GM21786 (cell line): ENCODE results near the gene CAMKMT.

Source experiments
- ATAC-seq: cut with Tn5 transposase; IDR thresholded peaks from one replicate; pipeline ENCODE4 v1.9.1; 2021; ENCODE audit not compliant: unreplicated experiment

CAMKMT gene

DNA sequence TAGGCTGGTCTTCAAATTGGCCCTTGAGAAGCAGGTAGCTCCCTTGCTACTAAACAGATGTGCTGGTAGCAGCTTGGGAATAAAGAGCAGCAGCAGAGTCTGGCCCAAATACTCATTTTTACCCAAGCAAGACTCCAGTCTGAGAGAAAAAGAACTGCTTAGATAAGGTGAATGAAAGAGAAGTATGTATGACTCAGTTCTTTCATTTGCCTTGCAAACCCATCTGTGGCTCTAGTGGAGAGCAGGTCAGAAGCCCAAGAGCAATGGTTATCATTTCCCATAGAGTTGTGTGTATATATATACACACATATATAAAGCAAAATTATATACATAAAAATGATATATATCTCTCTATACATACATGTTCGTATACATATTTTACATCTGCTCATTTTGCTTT lies 80.3 kb downstream of the CAMKMT start:
- no peak for ATAC-seq

DNA sequence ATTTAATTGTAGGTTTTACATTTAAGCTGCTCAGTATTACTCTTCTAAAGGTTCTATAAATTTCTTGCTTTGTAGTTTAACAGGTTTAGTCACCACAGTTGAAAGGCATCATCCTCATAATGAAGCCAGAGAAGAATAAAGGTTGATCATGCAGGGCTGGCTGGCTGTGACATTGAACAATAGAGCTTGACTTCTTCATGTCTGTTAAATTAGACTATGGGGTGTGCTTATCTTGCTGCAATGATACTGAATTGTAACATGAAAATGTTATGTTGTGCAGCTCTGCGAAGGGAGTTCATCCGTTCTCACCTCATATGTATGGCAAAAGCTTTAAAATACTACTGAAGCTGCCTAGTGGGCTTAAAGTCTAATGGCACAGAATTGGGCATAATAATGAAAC lies 81.8 kb downstream of the CAMKMT start:
- ATAC-seq = no peak

DNA sequence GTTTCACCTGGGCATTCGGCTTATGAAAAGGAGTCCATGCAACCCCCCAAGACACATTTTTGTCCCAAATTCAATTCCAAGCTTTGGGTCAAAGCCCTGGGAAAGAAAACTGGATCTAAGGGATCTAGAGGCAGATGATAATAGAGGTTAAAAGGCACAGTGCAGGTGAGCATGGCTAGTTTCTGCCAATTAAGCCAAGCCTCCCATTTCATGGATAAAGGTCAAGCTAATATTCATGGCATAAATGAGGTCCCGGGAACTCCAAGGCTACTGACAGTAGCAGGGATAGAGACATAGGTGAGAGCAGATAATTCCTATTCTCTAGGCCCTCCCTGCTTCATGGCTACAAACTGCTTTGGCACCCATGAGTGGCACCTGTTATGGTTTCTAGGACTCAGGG lies 83.1 kb downstream of the CAMKMT start:
- no peak for ATAC-seq

DNA sequence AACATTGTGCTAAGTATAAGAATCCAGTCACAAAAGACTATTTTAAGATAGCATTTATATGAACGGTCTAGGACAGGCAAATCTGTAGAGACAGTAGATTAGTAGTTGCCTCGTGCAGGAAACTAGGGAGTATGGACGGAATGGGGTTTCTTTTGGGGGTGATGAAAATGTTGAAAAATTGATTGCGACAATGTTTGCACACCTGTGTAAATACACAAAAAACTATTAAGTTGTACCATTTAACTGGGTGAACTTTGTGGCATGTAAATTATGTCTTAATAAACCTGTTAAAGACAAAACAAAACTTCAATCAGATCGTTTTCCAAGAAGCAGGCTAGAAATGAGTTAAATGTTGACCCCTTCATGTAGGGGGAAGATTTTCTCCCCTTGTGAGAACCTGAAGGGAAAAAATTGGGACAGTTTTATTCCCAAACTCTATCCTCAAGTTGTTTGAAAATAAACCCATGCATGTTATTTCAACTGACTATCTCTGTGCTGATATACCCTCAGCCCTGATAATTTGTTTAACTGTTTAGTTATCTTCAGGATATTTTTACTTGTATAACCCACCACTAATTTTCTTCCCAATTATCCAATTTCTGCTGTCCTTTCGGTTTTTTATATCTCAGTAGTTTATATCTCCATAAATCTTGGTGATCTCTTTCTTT lies 87.2 kb downstream of the CAMKMT start:
- ATAC-seq = no peak

DNA sequence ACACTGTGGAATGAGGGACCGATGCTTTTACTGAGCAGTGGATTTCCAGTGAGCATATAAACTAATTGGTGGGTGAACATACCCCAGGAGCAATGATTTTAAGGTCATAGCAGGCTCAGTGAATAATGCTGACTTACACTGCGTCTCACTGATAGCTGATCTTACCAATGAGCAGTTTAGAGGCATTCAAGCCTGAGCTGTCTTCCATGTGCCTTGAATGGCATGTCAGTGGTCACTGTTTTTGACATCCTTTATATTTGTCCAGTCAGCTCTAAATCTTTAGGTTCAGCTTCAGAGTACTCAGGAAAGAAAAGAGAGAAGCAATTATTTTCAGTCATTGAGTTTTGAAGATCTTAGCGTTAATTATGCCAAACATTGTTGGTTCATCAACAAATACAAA lies 88.3 kb downstream of the CAMKMT start:
- ATAC-seq = no peak

DNA sequence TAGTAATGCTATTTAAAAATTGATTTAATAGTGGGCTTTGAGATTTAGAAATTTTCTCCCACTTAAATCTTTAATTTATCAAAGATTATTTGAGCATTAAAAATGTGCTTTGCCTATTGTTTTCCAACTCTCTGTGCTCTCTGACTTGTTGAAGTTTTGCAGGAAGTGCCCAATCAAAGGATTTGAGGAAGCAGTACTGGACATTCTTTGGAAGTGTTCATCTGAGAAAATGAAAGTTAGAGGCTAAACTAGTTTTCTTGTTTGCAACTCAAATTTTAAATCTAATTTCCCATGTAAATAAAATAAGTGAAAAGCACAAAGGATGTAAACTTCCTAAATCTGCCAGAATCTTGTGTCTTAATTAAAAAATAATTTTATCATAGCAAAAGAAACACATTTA lies 89.1 kb downstream of the CAMKMT start:
- no peak for ATAC-seq

DNA sequence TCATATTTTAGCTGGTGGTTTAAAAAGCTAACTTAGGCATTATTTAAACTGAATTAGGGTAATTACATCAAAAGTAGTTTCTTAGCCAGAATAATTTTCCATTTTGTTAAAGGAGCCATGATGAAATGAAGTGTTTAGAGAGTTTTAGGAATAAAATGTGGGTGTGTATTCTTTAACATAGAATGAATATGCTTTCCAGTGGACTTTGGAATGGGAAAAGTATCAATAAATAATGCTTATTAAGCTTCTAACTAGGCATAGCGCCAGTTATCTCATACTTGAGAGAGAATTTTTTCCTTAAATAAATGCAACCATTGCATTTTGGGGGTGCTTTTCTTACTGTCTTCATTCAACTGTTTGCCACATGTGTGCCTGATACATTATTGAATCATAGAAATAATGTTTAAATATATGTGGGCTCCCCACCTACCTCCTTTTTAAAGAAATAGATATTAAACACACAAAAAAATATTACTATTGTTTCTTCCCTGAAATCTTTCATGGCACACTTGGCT lies 90.4 kb downstream of the CAMKMT start:
- no peak for ATAC-seq

DNA sequence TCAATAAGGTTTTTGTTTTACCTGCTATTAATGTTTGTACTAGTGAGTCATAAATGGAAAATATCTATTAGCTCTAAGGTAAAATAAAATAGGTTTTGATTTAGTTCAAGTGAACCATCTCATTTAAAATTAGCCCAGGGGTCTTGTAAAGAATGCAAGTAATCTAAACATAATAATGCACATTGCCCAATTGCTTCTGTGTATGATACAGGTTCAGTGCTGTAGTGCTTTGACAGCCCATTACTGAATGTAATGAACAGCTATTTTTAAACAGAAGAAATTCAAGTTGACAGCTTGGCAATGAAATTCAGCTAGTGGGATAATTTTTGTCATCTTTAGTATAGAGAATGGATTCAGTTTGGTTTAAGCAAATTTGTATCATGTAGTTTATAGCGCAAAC lies 91.5 kb downstream of the CAMKMT start:
- ATAC-seq = no peak

DNA sequence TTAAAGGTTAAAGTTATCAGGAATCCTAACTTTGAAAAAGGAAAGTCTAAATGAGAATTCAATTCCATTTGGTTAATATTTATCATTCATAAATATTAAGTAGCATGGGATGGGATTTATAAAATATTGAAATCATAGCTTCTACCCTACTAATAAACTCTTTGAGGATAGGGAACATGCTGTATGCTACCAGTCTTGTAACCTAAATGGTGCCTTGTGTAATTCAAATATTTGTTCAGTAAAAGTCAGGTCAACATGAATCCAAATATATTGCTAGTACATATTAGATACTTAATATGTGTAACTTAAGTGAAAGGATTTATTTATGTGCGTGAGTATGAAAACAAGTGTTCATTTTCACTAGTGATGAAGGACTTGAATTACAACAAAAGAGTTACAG lies 94.1 kb downstream of the CAMKMT start:
- ATAC-seq = no peak

DNA sequence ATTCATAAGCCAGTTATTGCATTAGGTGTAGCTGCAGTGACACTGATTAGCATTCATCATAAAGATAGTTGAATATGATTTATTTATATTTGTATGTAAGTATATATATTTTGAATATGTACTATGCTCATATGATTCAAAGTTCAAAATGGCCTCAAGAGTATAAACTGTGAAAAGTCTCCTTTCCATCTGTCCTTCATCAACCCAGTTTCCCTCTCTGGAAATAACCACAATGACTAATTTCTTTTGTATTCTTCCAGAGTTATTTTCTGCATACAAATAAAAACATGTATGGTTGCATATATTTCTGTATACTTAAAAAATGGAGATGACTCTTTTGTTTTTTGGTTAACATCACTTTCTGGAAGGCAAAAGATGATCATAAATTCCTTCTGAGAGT lies 95.2 kb downstream of the CAMKMT start:
- no peak for ATAC-seq

DNA sequence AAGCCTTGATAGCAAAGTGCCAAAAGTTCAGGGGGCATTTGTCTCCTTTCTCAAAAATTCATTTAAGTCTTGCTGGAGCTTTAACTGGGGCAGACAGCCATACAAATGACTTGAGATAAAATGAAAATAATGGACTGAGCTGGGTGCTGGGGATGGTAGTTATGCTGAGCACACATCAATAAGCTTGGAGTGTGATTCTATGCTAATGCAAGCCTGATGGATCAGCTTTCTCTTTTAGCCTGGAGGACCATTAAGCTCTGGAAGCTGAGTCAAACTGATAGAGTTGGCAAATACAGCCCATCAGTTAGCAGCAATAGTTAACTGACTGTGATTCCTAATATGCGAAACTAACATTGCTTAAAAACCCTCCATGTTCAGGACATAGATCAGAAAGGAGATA lies 98.0 kb downstream of the CAMKMT start:
- no peak for ATAC-seq

DNA sequence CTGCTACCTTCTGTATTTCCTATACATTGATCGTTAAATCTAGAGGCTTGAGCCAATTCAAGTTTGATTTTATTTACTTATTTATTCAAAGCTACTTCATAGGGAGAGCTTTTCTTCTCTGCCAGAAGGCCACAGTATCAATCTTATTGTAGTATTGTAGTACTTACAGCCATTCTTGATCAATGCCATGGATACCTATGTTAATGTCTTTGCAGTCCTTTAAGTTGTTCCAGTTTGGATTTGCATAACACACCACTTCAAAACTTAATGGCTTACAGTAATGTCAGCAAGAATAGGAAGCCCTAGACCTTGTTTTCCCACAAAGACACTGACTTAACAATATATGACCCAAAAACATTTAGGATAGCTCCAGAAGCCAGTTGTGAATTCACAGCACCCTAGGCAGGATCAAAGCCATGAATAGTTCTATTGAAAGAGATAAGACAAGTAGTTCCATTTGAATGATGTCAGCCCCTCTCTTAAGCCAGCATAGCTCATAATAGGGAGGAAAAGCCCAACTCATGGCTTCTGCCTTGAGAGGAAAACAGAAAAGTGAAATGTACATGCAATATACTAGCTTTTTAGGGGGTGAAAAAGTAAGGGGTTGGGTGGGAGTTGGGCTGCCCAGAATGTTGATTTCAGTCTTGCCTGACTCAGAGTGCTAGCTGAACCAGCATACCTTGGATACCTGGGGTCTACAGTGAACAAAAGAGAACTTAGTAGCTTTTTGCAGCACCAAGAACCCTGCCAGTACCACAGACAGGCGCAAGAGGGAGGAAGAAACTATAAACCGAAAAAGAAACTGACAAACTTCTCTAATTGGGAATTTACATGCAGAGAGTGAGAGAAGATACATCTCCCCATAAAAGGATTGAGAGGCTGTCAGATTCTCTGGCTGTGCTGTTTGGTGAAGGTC lies 101.4 kb downstream of the CAMKMT start:
- no peak for ATAC-seq

DNA sequence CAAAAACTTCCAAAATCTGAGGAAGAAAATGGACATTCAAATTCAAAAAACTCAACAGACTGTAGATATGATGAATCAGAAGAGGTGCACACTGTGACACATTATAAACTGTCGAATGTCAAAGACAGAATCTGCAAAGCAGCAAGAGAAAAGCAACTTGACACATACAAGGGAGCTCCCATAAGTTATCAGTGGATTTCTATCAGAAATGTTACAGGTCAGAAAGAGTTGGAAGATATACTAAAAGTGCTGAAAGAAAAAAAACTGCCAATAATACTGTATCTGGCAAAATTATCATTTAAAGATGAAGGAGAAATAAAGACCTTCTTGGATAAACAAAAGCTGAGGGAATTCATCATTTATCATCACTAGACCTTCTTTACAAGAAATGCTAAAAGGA lies 102.7 kb downstream of the CAMKMT start:
- ATAC-seq = no peak

DNA sequence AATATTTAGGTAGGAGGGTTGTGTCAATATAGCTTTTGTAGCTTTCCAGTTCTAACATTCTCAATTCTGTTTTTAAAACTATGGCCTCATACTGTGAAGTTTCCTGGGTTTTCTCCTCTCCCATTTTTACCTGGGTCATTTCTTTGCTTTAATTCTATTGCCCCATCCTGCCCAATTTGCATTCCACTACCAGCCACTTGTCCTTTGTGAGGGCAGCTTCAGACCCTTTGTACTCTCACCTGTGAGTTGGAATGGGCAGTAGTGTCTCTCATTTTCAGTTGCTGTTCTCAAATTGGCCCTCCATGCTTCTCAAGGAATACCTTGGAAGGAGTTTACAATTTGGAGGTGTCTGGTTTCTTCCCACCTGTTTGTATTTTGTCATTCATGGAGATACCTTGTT lies 108.4 kb downstream of the CAMKMT start:
- no peak for ATAC-seq

DNA sequence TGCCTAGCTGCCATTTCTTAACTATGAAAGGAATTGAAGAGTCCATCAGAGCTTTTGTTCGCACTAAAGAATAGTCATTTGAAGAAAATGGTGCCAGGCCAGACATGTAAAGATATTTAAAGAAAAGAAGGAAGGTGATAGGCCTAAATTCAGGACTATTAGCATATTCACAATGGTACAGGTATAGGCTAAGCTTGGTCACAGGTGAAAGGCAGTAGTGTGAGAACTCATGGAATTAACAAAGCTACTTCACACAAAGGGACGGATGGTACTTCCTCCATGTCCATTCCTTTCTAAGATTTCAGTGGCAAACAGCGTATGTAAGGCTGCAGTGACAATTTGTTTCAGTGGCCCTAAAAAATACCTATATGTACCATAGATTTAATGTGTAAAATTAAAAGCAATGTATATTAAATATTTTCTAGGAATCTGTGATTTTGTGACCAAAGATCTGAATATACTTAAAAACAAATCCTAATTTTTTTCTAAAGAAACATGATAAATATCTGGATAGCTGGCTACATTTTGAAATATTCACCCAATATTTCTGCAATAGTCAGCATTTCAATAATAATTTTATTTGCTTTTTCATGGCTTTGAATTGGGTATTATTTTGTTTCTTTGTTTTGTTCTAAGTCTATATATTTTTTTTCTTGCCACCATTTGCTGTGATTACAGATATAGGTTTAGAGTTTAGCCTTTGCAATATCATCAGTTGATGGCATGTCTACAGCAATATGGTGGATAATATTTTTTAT lies 116.1 kb downstream of the CAMKMT start:
- ATAC-seq = no peak

DNA sequence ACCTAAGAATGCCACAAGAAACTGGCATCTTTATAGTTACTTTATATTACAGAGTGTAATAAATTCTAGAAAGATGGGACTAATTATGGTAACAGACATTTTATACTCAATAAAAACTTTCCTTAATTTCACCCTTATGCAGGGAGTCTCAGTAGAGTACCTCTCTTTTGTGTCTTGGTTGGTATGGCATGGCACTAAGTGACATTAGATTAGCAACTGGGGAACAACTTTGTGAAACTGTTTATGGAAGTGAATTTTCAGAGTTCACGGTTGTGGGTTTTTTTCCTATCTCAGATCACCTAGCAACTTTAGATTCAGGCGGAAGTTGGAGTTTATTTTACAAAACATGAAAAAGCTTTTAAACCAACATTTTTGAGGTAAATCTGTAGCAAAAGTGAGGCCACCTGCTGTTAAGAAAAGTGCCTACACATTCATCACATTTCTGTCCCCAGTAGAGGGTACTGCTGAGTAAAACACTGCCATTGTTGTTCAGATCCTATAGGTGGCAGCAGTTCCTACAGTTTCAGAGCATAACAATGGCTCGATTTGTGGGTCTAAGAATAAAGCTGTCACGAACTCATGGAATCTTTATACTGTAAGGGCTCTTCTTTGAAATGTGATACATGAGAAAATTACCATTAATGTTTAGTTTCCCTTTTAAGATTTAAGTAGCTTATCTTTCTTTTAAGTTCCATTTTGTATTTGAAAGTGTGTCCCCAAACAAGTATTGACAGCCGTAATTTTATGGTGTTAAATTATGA lies 117.6 kb downstream of the CAMKMT start:
- ATAC-seq = peak; percentile 88

DNA sequence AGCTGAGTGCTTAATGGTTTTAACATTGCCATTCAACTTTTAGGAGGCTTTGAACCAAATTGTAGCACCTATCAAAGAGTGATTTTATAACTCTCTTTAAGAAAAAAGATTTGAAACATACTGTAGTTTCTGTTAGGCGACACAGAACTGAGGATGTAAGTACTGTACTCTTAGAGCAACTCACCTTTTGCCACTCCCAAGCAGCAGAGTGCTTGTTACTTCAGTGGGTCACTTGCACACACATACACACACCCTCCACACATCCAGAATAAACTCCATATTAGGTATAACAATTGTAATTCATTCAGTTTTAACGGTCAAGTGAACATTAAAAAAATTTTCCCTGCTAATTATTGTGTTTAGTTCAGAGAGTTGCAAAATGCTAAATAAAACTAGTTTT lies 118.3 kb downstream of the CAMKMT start:
- no peak for ATAC-seq

DNA sequence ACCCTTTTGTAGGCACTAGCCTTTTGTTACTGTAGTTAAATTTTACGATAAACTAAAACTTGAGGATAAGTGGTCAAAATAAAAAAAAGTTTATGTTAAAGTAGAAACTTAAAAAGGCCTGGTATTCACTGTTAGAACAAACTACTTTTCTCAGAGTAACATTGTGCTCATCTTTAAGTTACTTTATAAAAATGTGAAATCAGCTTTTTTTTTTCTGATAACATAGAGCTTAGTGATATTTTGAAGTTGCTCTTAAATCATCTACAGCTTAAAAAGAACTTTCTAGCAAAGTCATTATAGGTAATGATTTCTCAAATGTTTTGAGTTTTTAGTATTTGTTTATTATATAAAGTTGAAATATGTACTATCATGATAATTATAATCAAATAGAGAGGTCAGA lies 125.3 kb downstream of the CAMKMT start:
- ATAC-seq = no peak

DNA sequence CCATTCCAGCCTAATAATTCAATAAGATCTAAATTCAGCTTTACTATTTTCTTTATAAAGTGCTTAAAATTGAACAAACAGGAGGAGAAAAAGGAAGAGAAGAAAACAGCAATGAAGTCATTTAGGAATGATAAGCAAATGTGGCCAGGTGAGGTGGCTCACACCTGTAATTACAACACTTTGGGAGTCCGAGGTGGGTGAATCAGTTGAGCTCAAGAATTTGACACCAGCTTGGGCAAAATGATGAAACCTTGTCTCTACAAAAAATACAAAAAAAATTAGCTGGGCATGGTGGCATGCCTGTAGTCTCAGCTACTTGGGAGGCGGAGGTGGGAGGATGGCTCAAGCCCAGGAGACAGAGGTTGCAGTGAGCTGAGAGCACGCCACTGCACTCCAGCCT lies 129.0 kb downstream of the CAMKMT start:
- no peak for ATAC-seq

DNA sequence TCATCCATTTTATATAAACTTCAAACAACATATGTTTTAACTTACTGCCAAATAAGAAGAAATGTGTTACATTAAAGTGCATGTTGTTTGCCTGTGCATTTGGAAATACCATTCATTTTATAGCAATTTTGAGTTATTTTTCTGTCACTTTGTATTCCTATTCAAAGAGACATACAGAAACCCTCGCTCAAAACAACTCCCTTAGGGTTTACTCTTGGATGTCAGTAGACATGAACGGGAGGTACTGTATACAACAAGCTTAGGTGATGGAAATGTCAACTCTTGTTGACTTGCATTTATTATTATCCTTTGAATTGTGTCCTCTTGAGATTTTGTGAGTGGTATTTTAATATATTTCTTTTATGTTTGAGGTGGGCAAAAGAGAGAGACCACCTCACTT lies 132.3 kb downstream of the CAMKMT start:
- no peak for ATAC-seq

DNA sequence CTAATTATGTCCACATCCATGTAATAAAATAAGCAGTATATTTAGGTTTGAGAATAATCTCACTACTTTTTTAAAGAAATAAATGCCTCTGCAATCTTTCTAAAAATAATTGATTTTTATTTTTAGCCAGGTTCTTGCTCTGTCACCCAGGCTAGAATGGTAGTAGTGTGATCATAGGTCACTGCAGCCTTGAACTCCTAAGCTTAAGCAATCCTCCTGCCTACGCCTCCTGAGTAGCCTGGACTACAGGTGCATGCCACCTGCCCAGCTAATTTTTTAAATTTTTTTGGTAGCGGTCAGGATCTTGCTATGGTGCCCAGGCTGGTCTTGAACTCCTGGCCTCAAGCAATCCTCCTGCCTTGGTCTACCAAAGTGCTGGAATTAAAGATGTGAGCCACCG lies 133.3 kb downstream of the CAMKMT start:
- ATAC-seq = no peak
